Astrocyte of the cerebellum (primary cell): ENCODE measurements around the gene IRF9.

Experiments used
- DNase-seq: peaks from one replicate; pipeline ENCODE4 v3.0.0-alpha.2; 2011; ENCODE audit warnings: low read depth
- H3K4me3 ChIP-seq: 2 replicates; pipeline ENCODE4 v1.5.1; 2011; ENCODE audit warnings: mild to moderate bottlenecking, low read depth, low read length, moderate library complexity
- CTCF ChIP-seq: IDR thresholded peaks from 2 replicates; pipeline ENCODE4 v1.5.1; 2012; ENCODE audit warnings: low read length, low read depth, moderate library complexity, mild to moderate bottlenecking; ENCODE audit errors: missing control alignments
- in situ Hi-C: cut with HindIII; loops from 2 replicates; pipeline ENCODE4 v1.10.0; 2017; ENCODE audit warnings: low sequenced_read_pairs

IRF9 gene

GRCh38 chr14:24116128-24116814, 44.8 kb upstream of the IRF9 start:
- in situ Hi-C loops, result no loop called here
- TF ChIP-seq CTCF, result no peak
- DNase-seq, result no peak
- H3K4me3 ChIP-seq, result no peak overlapping the region

DNA sequence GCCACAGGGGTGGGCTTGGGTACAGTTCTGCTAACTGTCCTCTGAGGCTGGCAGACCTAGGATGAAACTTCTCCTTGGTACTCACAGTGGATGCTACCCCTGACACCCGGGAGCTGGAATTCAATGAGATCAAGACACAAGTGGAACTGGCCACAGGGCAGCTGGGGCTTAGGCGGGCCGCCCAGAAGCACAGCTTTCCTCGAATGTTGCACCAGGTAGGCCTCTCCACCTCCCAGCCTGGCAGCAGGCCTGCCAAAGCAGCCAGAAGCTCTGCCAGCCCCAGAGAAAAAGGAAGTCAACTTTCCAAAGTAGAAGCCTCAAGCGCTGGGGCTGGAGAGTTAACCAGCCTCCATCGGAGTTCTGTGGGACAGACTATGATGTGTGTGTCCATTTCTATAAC, 43.9 kb upstream of the IRF9 start:
- in situ Hi-C loops, result no loop called here
- H3K4me3 ChIP-seq, result no peak overlapping the region
- DNase-seq, result no peak
- TF ChIP-seq CTCF, result no peak

DNA sequence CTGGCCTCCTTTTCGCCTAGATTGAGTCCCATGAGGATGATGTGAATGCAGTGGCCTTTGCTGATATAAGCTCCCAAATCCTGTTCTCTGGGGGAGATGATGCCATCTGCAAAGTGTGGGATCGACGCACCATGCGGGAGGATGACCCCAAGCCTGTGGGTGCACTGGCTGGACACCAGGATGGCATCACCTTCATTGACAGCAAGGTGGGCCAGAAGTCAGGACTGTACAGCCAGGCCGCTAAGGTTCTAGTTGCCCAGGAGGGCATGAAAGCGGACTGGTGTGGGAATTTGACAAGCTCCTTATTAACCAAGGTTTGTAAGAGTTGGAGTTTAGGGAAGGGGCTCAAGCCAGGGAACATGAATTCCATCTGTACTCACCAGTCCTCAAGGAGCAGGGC, 41.4 kb upstream of the IRF9 start:
- no peak for TF ChIP-seq CTCF
- in situ Hi-C loops, result no loop called here
- DNase-seq, result no peak
- H3K4me3 ChIP-seq, result no peak overlapping the region

DNA sequence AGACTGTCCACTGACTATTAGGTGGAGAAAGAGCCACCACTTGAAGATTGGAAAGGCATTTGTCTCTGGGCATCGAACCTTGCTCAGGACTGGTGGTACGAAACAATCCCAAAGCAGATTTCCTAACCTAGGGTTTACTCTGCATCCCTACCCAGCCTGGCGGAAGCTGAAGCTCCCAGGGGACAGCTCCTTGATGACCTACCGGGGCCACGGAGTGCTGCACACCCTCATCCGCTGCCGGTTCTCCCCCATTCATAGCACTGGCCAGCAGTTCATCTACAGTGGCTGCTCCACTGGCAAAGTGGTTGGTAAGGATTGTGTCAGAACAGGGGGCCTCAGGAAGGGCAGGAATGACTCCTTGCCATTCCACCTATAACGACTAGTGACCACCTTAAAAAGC, 39.9 kb upstream of the IRF9 start:
- no peak for TF ChIP-seq CTCF
- in situ Hi-C loops, result no loop called here
- no peak for DNase-seq
- no peak overlapping the region for H3K4me3 ChIP-seq

GRCh38 chr14:24122416-24122815, 38.6 kb upstream of the IRF9 start:
- no peak for TF ChIP-seq CTCF
- in situ Hi-C loops, result no loop called here
- DNase-seq, result no peak
- no peak overlapping the region for H3K4me3 ChIP-seq

DNA sequence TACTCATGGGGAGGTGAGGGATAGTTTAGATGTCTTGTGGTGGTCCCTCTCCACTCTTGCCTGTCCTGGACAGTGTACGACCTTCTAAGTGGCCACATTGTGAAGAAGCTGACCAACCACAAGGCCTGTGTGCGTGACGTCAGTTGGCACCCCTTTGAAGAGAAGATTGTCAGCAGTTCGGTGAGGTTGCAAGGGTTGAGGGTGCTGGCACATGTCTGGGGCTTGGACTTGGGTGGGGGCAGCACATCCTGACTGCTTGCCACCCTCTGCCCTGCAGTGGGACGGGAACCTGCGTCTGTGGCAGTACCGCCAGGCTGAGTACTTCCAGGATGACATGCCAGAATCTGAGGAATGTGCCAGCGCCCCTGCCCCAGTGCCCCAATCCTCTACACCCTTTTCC, 38.2 kb upstream of the IRF9 start:
- no peak overlapping the region for H3K4me3 ChIP-seq
- TF ChIP-seq CTCF, result no peak
- in situ Hi-C loops, result no loop called here
- no peak for DNase-seq
